RWPE1 (cell line): ENCODE data around the gene TP63.

ENCODE experiments used
- CTCF ChIA-PET: fragments of 350-600 bp; sonication (Branson Sonifier 250); formaldehyde crosslinking; extraction: SDS; loops from one replicate; lab custom pipeline; 2021; lab: Yijun Ruan, JAX
- POLR2A ChIA-PET: fragments of 400-600 bp; formaldehyde crosslinking; extraction: SDS; loops from one replicate; lab custom pipeline; 2020; ENCODE audit warnings: antibody characterized with exemption; ENCODE audit not compliant: low non-redundant PET; lab: Yijun Ruan, JAX
- DNase-seq: peaks from one replicate; pipeline ENCODE4 v3.0.0; 2012; ENCODE audit warnings: low spot score
- H3K27ac ChIP-seq: fragments of 450-650 bp; 2 replicates; pipeline ENCODE4 v1.5.1; 2017
- CTCF ChIP-seq: fragments of 450-650 bp; conservative IDR thresholded peaks from 2 replicates; pipeline ENCODE4 v1.5.1; 2017; ENCODE audit warnings: low read depth, mild to moderate bottlenecking

TP63 gene

GRCh38 chr3:189809583-189809982 is 178.4 kb downstream of the TP63 start:
- ChIA-PET CTCF (interaction anchor here (0.5 kb wide), 1 partner anchor 540 kb away, joined by 3 read pairs; no protein-coding TSS in a partner anchor), POLR2A (no interaction called here)

DNA sequence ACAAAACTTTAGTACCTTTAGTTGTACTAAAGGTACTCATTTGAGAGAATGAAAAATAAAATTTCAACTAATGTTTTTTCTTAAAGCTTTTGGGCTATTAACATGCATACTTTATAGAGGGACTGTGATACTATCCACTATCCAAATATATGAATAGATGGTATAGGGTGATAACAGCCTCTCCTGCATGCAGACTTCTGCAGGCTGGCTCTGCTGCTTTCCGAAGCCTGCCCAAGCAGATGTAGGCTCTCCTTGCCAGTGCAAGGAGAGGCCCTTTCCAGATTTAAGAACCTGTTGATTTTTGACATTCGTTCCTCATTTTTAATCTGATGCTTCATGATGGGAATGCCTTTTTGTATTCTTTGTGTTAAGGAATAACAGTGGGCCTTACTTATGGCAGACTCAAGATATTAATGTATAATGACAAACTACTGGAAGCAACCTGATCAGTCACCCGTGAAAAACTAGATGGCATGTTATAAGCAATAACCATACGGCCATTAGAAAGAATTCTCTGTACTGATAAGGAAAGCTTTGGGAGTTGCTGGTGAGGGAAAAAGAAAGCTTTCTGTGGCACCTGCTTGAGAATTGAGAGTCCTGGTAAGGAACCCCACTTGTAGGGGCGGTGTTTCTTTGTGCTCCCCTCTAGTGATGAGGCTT is 181.7 kb downstream of the TP63 start:
- H3K27ac ChIP-seq: no peak overlapping the region
- no peak for TF ChIP-seq CTCF
- ChIA-PET CTCF (no interaction called here), POLR2A (no interaction called here)
- no peak for DNase-seq

More at GRCh38 chr3:189809583-189809982, 178.4 kb downstream of the TP63 start:
- no peak for TF ChIP-seq CTCF
- H3K27ac ChIP-seq: no peak overlapping the region
- no peak for DNase-seq

- peak overlapping the region; percentile 59 for H3K27ac ChIP-seq
- ChIA-PET CTCF (no interaction called here), POLR2A (no interaction called here)
- TF ChIP-seq CTCF: no peak
- no peak for DNase-seq
Measured at GRCh38 chr3:189813647-189814240, 182.6 kb downstream of the TP63 start.

DNA sequence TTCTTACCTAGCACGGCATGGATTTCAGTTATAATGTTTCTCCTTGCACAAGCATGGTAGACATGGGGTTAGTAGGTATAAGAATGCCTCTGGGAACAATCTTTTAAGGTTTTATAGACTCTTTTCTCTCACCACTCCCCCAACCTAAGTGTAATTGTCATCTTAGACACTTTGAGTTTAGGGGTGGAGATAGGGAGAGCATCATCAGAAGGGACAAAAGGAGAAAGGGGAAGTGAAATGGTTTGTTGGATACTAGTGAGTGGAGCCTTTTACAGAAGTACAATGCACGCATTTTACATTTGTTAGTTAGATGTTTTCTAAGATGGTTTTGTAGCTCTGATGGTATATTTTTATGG is 189.2 kb downstream of the TP63 start:
- no peak for DNase-seq
- TF ChIP-seq CTCF: no peak
- ChIA-PET POLR2A (no interaction called here), CTCF (no interaction called here)
- H3K27ac ChIP-seq: no peak overlapping the region

- ChIA-PET POLR2A (no interaction called here), CTCF (no interaction called here)
- no peak for DNase-seq
- no peak for TF ChIP-seq CTCF
- no peak overlapping the region for H3K27ac ChIP-seq
Measured at GRCh38 chr3:189821262-189821661, 190.1 kb downstream of the TP63 start.

DNA sequence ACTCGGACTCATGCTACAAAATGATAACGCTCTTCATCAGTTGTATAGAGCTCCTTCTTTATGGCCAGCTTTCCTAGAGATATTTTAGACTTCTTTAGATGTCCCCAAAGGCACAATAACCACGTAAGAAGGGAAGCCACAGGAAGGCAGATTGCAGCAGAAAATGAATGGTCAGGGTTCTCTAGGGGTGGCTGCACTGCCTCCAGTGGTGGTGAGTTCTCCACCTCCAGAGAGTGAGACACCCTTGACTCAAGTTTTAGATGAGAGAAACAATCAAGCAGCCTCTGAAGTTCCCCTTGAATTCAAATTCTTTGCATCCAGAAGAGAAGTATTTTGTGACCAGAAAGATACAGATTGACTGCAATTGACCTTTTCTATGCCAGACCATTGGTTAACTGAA is 191.5 kb downstream of the TP63 start:
- peak overlapping the region; percentile 100 for H3K27ac ChIP-seq
- ChIA-PET CTCF (interaction anchor here (0.6 kb wide), 1 partner anchor 34 kb away, joined by 10 read pairs; no protein-coding TSS in a partner anchor), POLR2A (no interaction called here)
- no peak for DNase-seq
- TF ChIP-seq CTCF: no peak
